ENCODE results near the gene LYL1.

GRCh38 chr19:13076787-13077186 is 25.9 kb downstream of the LYL1 start:
- no peak for TF ChIP-seq EZH2 (IDR thresholded peaks at IDR 0.05; ENCODE audit: insufficient read depth, poor library complexity, severe bottlenecking)
- no peak for TF ChIP-seq EZH2phosphoT487 (IDR thresholded peaks at IDR 0.05; ENCODE audit: insufficient read depth, low read depth)

Data from GM23248 (cell line).